Measurements from ENCODE around the gene NRL.
A peak's percentile ranks its signal among the peaks of the same experiment; 100 is the strongest.

NRL gene

DNA sequence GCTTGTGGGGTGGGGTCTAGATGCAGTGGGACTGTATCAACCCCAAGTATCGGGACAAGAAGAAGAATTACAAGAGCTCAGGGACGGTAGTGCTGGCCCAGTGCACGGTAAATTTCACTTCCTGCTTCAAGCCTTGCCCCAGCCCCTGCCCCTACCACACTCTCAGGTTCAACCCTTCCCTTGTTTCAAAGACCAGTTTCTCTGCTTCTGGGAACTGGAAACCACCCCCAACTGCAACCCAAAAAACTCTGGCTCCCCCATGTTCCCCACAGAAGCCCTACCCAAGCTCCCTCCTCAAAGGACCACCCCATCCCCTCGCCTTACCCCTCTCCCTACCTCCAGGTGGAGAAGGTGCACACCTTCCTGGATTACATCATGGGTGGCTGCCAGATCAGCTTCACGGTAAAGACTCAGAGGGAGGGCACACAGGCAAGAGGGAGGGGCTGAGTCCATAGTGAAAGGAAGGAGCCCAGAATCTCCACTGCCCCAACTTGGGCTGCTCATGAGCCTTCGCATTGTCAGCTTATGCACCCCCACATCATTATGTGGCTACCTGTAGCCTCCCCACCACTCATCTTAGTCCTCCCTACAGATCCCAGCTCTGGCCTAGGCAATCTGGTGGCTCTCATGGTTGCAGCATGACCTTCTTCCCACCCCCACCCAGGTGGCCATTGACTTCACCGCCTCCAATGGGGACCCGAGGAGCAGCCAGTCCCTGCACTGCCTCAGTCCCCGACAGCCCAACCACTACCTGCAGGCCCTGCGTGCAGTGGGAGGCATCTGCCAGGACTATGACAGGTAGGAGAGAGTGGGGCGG is 39.1 kb downstream of the NRL start:
- DNase-seq (ENCODE audit: low spot score in 2 of 2) (no peak), ATAC-seq (no peak)
- H3K9me3 Mint-ChIP-seq, result no peaks in the 10 kb centered on the region
- H3K4me1 Mint-ChIP-seq, result peaks cover 38% of the 10 kb centered on the region
- H3K4me3 Mint-ChIP-seq, result no peak overlapping the region
- H3K36me3 Mint-ChIP-seq, result peaks cover 5% of the 10 kb centered on the region
- peak overlapping the region; percentile 78 for H3K27ac Mint-ChIP-seq

DNA sequence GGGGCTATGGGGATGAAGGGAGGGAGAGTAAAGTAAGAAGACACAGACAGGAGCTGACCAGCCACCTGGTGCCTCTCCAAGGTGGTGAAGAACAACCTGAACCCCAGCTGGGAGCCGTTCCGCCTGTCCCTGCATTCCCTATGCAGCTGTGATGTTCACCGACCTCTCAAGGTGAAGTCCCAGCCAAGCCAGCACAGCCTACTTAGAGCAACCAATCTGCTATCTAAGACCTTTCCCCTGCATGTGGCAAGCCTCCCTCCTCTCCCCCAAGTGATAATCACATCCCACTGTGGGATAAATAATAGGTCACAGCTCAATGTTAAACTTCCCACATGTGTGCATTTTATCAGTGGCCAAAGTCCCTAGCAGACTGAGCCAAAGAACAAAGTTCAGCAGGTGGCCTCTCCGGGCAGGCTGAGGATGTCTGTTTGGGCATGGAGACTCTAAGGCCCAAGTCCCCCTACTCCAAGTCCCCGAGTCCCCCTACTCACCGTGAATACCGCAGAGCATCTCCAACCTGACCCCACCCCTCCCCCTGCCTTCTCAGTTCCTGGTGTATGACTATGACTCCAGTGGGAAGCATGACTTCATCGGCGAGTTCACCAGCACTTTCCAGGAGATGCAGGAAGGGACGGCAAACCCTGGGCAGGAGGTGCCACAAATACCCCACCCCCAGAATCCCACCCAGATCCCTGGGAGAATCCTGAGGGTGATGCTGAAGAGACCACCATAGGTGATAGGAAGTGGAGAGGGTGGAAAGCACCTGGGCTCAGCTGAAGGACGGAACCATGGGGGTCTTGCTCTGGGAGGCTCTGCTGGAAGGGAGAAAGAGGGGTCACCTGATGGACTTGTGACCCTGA is 39.9 kb downstream of the NRL start:
- no peak overlapping the region for H3K4me3 Mint-ChIP-seq
- H3K9me3 Mint-ChIP-seq, result no peaks in the 10 kb centered on the region
- peaks cover 38% of the 10 kb centered on the region for H3K4me1 Mint-ChIP-seq
- no peak for ATAC-seq
- DNase-seq (ENCODE audit: low spot score in 2 of 2), result no peak
- peak overlapping the region; percentile 78 for H3K27ac Mint-ChIP-seq
- H3K36me3 Mint-ChIP-seq, result peaks cover 5% of the 10 kb centered on the region

DNA sequence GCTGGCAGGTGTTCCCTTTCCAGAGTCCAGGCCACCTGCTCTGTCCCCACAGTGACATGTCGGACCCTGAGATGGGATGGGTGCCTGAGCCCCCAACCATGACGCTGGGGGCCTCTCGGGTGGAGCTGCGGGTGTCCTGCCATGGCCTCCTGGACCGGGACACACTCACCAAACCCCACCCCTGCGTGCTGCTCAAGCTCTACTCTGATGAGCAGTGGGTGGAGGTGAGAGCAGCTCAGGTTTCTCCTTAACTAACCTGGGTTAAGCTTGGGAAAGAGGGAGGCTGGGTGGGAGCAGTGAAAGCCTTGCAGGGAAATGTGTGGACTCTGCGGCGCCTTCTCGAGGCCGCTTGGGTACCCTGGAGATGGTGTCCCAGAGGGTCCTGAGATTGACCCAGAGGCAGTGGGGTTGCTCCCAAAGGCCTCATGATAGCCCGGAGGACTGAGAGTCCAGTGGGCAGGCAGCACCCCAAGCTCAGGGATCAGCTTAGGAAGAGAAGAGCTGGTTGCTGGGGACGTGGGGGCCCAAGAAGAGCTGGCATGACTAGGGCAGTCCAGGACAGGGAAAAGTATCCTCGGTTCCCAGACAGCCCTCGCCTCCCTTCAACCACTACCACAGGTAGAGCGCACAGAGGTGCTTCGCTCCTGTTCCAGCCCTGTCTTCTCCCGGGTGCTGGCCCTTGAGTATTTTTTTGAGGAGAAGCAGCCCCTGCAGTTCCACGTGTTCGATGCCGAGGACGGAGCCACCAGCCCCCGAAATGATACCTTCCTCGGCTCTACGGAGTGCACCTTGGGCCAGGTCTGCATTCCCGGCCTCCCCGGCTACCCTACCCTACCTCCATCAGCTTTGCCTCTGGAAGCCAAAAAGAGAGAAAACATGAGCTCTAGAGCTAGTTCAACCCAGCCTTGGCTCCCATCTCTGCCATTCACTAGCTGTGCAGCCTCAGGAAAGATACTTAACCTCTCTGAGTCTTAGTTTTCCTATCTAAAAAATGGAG is 41.6 kb downstream of the NRL start:
- no peaks in the 10 kb centered on the region for H3K36me3 Mint-ChIP-seq
- H3K4me1 Mint-ChIP-seq, result peaks cover 36% of the 10 kb centered on the region
- no peak overlapping the region for H3K27ac Mint-ChIP-seq
- DNase-seq (ENCODE audit: low spot score in 2 of 2) (no peak), ATAC-seq (no peak)
- no peak overlapping the region for H3K4me3 Mint-ChIP-seq
- no peaks in the 10 kb centered on the region for H3K9me3 Mint-ChIP-seq

DNA sequence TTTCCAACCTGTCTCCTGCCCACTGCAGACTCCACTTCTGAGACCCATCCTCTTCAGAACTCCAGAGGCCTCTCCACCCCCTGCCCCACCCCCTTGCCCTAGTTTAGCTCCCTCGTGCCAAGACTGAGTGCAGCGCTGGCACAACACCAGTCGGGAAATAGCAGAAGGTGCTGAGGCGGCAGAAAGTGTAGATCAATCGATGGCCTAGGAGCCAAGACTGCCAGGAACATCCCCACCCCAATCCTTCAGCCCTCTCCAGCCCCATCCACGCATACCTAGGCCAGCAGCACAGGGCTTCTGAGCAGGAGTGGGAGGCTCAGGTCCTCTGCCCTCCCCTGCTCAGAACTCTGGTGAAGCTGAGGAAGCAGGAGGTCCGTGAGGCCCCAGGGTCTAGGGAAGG is 42.3 kb downstream of the NRL start:
- no peak overlapping the region for H3K27ac Mint-ChIP-seq
- DNase-seq (ENCODE audit: low spot score in 2 of 2), result no peak

DNA sequence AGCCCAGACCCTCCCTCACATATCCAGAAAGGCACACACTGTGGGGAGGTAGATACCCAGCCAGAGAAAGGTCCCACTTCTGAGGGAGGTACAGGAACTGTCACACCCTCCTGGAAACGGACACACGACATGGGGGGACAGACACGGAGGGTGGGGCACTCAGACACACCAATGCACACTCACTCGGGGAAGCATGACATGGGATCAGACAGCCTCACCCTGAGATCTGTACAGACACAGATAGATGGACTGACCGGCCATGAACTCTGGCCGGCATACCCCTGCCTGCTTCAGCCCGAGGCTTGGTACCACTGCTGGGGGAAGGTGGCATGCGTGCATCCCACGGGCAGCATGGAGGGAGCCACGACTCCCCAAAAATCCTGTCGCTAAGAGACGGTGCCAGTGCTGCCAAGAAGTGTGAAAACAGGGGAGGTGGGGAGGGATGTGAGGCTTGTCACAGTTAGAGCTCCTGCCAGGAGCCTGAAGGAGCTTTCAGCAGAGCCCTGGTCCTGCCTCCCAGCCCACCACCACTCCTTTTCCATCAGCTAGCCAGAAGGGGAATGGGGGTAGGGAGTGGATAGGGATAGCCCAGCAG is 42.8 kb downstream of the NRL start:
- H3K36me3 Mint-ChIP-seq, result no peaks in the 10 kb centered on the region
- H3K9me3 Mint-ChIP-seq, result no peaks in the 10 kb centered on the region
- H3K4me3 Mint-ChIP-seq, result no peak overlapping the region
- DNase-seq (ENCODE audit: low spot score in 2 of 2) (no peak), ATAC-seq (no peak)
- peak overlapping the region; percentile 13 for H3K27ac Mint-ChIP-seq
- H3K4me1 Mint-ChIP-seq, result peaks cover 36% of the 10 kb centered on the region

More for the DNA sequence above, 42.3 kb downstream of the NRL start:
- no peak for ATAC-seq
- Mint-ChIP-seq H3K36me3 (no peaks in the 10 kb centered on the region), H3K4me1 (peaks cover 36% of the 10 kb centered on the region), H3K9me3 (no peaks in the 10 kb centered on the region), H3K4me3 (no peak overlapping the region)

DNA sequence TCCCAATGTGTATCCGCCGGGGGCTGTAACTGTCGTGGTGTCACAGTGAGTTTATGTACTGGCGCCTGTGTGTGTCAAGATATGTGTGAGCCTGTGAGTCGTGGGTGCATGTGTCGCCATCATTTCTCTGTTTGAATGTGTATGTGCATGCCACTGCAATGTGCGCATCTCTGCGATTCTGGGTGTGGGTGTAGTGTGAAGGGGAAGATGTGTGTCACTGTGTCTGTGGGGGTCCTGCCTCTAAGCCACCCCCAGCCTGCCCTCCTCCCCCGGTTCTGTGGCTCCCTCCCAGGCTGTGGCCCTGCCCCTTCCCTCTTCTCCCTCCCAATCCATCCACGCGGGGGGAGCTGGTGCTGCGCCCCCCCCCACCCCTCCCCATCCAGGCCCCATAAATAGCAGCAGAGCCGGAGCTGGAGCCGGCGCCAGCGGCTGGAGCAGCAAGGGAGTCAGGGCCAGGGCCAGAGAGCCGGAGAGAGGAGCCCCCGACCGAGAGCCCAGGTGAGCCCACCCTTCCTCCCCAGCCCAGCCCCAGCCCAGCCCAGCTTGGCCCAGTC is 43.5 kb downstream of the NRL start, which contains the start of gene CPNE6:
TSS of gene CPNE6 (plus strand) at position 419 of the 554 bp plus-strand sequence. CDS start 1,375 bp downstream, outside the sequence.
- DNase-seq (ENCODE audit: low spot score in 2 of 2) (peak; percentile 38 to 69), ATAC-seq (peak; percentile 97)
- H3K9me3 Mint-ChIP-seq, result no peaks in the 10 kb centered on the region
- H3K36me3 Mint-ChIP-seq, result no peaks in the 10 kb centered on the region
- peak within 1 kb of the TSS; percentile 25 for H3K4me3 Mint-ChIP-seq
- H3K4me1 Mint-ChIP-seq, result peaks cover 31% of the 10 kb centered on the region
- H3K27ac Mint-ChIP-seq, result peak within 1 kb of the TSS; percentile 13

DNA sequence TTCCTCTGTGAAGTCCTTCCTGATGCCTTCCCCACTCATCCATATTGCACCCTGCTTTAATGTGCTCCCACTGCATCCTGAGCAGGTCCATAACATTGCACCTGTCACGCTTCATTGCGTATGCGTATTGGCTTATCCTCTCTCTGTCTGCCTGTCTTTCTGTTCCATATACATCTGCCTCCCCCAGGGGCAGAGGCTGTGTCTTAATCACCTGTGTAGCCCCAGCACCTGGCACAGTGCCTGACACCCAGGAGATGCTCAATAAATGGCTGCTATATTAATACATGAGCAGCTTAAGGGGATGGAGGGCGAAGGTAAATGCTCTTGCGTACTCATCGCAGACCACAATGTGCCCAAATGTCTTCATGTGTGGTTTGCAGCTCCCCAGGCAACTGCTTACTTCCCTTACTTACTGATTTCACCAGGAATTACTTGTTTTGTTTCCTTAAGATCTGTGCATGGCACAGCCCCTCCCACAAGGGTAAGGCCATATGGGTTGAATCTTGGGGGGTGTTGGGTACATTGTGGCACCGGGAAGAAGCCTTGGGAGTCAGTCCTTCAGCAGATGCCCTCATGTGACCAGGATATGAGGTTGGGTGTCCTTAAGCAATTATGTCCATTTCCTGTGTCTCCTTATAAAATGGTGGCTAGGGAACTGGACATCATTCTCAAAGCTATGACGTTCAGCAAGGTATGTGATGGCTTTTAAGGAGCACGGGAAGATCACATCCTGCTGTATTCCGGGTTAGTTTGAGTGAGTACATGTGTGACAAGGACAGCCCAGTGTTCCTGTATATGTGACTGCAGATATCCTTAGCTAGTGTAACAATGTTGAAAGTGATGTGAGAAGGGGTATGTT is 44.2 kb downstream of the NRL start:
- Mint-ChIP-seq H3K27ac (peak overlapping the region; percentile 13), H3K4me1 (peaks cover 24% of the 10 kb centered on the region), H3K4me3 (peak overlapping the region; percentile 25), H3K36me3 (no peaks in the 10 kb centered on the region), H3K9me3 (no peaks in the 10 kb centered on the region)
- no peak for ATAC-seq
- DNase-seq (ENCODE audit: low spot score in 2 of 2), result no peak

DNA sequence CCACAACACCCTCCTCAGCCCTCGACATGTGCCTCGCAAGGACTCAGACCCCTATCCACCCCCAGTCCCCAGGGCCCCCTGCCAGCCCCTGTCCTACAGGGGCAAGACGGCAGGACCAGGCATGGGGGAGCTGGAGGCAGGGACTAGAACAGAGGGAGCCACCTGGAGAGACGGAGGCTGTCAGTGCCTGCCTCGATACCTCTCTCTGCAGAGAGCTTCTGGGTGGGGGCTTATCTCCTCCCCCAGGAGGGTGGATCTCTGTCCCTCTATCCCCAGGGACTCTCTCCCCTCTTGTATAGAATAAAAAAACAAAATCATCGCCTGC is 45.4 kb downstream of the NRL start:
- H3K4me3 Mint-ChIP-seq, result no peak overlapping the region
- no peaks in the 10 kb centered on the region for H3K36me3 Mint-ChIP-seq
- ATAC-seq (no peak), DNase-seq (ENCODE audit: low spot score in 2 of 2) (no peak)
- no peaks in the 10 kb centered on the region for H3K9me3 Mint-ChIP-seq
- H3K27ac Mint-ChIP-seq, result no peak overlapping the region
- peaks cover 15% of the 10 kb centered on the region for H3K4me1 Mint-ChIP-seq

DNA sequence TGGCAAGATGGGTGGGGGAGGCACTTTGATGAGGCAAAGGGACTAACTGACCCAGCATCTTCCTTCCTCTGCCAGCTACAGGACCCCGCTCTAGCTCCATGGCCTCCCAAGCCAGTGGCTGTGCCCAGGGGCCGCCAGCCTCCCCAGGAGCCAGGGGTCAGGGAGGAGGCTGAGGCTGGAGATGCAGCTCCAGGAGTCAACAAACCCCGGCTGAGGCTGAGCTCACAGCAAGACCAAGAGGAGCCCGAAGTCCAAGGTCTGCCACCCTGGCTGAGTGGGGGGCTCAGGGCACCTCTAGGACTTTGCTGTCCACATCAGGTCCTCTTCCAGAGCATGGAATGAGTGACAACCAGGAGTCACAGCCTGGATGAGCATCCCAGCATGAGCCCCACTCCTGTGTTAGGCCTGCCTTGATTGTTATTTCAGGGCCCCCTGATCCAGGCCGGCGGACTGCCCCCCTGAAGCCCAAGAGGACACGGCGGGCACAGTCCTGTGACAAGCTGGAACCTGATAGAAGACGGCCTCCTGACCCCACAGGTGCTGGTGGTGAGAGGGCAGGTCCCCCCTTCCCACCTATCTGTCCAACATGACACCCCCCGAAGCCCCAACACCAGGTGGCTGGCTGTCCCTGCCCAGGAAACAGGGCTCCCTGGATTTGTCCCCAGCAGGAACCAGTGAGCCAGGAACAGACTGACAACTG is 45.9 kb downstream of the NRL start:
- ATAC-seq (no peak), DNase-seq (ENCODE audit: low spot score in 2 of 2) (no peak)
- Mint-ChIP-seq H3K4me3 (no peak overlapping the region), H3K4me1 (peaks cover 15% of the 10 kb centered on the region), H3K36me3 (no peaks in the 10 kb centered on the region), H3K27ac (no peak overlapping the region), H3K9me3 (no peaks in the 10 kb centered on the region)

DNA sequence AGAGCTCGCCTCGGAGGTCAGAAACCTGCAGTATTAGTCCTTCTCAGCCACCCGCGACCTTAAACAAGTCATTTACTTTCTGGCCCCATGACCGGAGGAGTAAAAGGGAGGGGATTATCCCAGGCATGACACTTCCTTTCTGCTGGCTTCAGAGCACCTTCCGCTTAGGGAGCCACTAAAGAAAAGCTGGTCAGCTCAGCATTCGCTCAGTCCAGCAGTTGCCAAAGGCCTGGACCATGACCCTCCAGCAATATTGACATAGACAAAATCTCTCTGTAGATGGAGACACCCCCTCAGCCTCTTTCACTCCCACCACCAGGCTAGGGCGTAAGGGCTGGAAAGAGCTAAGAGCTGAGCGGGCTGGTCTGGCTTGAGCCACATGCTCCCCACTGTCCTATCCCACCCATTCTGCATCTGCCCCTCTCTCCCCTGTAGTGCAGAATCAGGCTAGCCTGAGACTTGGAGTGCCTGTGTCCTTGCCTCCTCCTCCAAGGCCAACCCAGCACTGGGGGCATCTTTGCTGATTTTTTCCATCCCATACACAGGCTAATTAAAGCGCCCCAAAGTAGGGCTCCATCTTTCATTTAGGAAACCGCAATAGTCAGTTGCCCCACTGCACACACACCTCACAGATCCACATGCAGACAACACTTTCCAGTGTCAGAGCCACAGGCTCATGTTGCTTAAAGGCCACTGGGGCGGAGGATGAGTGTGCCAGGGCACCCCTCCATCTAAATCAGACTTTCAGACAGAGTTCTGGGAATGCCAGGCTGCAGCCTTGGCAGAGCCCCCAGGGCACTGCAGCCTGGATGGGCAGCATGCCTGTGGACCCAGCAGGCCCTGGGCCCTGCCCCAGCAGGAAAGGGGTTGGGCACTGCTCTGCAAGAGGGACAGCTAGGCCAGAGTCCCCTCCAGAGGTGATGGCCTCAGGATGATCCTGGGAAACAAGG is 47.3 kb downstream of the NRL start:
- no peak for ATAC-seq
- no peak overlapping the region for H3K4me3 Mint-ChIP-seq
- H3K9me3 Mint-ChIP-seq, result no peaks in the 10 kb centered on the region

DNA sequence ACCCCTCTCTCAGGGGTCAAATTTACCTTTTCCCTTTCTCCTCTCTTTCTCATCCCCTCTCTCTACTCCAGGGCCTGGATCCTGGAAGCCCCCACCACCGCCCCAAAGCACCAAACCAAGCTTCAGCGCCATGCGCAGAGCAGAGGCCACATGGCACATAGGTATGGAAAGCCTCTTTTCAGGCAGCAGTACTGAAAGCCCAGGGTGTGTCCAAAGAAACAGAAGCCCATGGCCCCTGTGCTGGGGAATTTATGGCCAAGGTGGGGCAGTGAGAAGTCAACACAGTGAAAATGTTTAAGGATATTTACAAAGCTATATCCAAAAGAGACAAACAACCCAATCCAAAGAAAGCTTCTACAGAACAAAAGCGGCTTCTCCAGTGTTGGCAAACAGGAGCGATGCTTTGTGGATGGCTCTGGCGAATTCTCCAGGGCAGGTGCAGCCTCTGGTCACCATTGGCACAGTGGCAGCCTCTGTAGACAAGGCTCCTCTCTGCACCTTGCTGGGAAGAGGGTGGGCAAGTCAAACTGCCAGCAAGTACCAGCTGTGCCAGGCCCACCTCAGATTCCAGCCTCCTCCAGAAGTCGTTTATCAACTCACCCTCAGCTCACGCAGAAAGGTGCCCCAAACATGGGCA is 48.1 kb downstream of the NRL start:
- H3K9me3 Mint-ChIP-seq, result no peaks in the 10 kb centered on the region
- H3K4me3 Mint-ChIP-seq, result no peak overlapping the region
- H3K27ac Mint-ChIP-seq, result no peak overlapping the region
- H3K36me3 Mint-ChIP-seq, result no peaks in the 10 kb centered on the region
- ATAC-seq (no peak), DNase-seq (ENCODE audit: low spot score in 2 of 2) (no peak)
- peaks cover 21% of the 10 kb centered on the region for H3K4me1 Mint-ChIP-seq

More for the DNA sequence above, 47.3 kb downstream of the NRL start:
- DNase-seq (ENCODE audit: low spot score in 2 of 2), result no peak
- H3K36me3 Mint-ChIP-seq, result no peaks in the 10 kb centered on the region
- H3K27ac Mint-ChIP-seq, result no peak overlapping the region
- peaks cover 21% of the 10 kb centered on the region for H3K4me1 Mint-ChIP-seq

DNA sequence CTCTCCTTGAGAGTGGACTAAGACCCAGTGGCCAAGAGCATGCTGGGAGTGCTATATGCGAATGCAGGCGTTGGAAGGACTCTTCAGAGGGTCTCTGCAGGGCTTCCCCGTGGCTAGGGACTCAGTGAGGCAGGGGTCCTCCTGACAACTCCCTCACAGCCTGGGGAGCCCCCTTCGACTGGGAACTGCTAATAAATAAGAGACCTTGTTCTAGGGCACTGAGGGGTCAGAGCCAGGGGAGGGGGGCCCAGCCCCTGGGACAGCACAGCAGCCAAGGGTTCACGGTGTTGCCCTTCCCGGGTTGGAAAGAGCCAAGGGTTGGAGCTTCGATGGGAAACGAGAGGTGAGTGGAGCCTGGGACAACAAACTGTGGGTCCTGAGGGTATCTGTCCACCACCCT is 49.3 kb downstream of the NRL start:
- H3K36me3 Mint-ChIP-seq, result no peaks in the 10 kb centered on the region
- DNase-seq (ENCODE audit: low spot score in 2 of 2) (no peak), ATAC-seq (no peak)
- H3K4me1 Mint-ChIP-seq, result peaks cover 12% of the 10 kb centered on the region
- H3K4me3 Mint-ChIP-seq, result no peak overlapping the region
- H3K27ac Mint-ChIP-seq, result peak overlapping the region; percentile 20
- H3K9me3 Mint-ChIP-seq, result no peaks in the 10 kb centered on the region

Data from stimulated activated effector memory CD8-positive, alpha-beta T cell treated with anti-CD3 and anti-CD28 coated beads, Interleukin-12 subunit alpha, Interleukin-12 subunit beta, amount 100 ng/mL, for 72 hours (primary cell).